ENCODE measurements around the gene FTO. TPM values are rescaled to one million over a fixed set of nuclear protein-coding genes. Genes with fewer than 3 reads are reported as not detected.

The FTO gene
- total RNA-seq, 1 donor from 2014 or later: 110 TPM

GRCh38 chr16:53664724-53665345 lies 39.1 kb upstream of the FTO start:
- Histone ChIP-seq H3K27me3 (no peaks in the 10 kb centered on the region), H3K36me3 (no peaks in the 10 kb centered on the region), H2AFZ (replicated peaks) (no peak overlapping the region), H3K27ac (no peak overlapping the region), H3K4me1 (no peaks in the 10 kb centered on the region), H3F3A (ENCODE audit: low read depth) (no peaks in the 10 kb centered on the region), H3K9ac (no peak overlapping the region), H4K20me1 (ENCODE audit: low read depth) (no peaks in the 10 kb centered on the region), H3K79me2 (ENCODE audit: low read depth) (no peaks in the 10 kb centered on the region), H3K4me3 (no peak overlapping the region), H3K9me3 (ENCODE audit: low read depth) (no peaks in the 10 kb centered on the region), H3K4me2 (no peak overlapping the region)
- H3K36me3 Mint-ChIP-seq: no peaks in the 10 kb centered on the region
- no peak for DNase-seq (ENCODE audit: low spot score)
- TF ChIP-seq EZH2phosphoT487 (IDR thresholded peaks at IDR 0.05): no peak
- H3K27ac Mint-ChIP-seq: no peak overlapping the region
- no peaks in the 10 kb centered on the region for H3K4me1 Mint-ChIP-seq
- no peaks in the 10 kb centered on the region for H3K9me3 Mint-ChIP-seq
- no peak overlapping the region for H3K4me3 Mint-ChIP-seq
- H3K27me3 Mint-ChIP-seq (ENCODE audit: insufficient read depth, low read depth): no peaks in the 10 kb centered on the region

GRCh38 chr16:53666786-53667415 lies 37.1 kb upstream of the FTO start:
- Histone ChIP-seq H2AFZ (replicated peaks) (no peak overlapping the region), H3F3A (ENCODE audit: low read depth) (no peaks in the 10 kb centered on the region), H3K27ac (no peak overlapping the region), H3K9ac (no peak overlapping the region), H4K20me1 (ENCODE audit: low read depth) (no peaks in the 10 kb centered on the region), H3K27me3 (no peaks in the 10 kb centered on the region), H3K9me3 (ENCODE audit: low read depth) (no peaks in the 10 kb centered on the region), H3K4me2 (no peak overlapping the region), H3K36me3 (no peaks in the 10 kb centered on the region), H3K4me3 (no peak overlapping the region), H3K4me1 (no peaks in the 10 kb centered on the region), H3K79me2 (ENCODE audit: low read depth) (no peaks in the 10 kb centered on the region)
- Mint-ChIP-seq H3K4me1 (no peaks in the 10 kb centered on the region), H3K4me3 (no peak overlapping the region), H3K36me3 (peaks cover 2% of the 10 kb centered on the region), H3K27ac (no peak overlapping the region), H3K27me3 (ENCODE audit: insufficient read depth, low read depth) (no peaks in the 10 kb centered on the region), H3K9me3 (no peaks in the 10 kb centered on the region)
- no peak for DNase-seq (ENCODE audit: low spot score)
- no peak for TF ChIP-seq CTCF (IDR thresholded peaks at IDR 0.05)
- TF ChIP-seq EZH2 (IDR thresholded peaks at IDR 0.05): no peak
- TF ChIP-seq EZH2phosphoT487 (IDR thresholded peaks at IDR 0.05): no peak

GRCh38 chr16:53668869-53669268 lies 35.1 kb upstream of the FTO start:
- Mint-ChIP-seq H3K27me3 (ENCODE audit: insufficient read depth, low read depth) (no peaks in the 10 kb centered on the region), H3K36me3 (peaks cover 2% of the 10 kb centered on the region), H3K4me1 (no peaks in the 10 kb centered on the region), H3K9me3 (no peaks in the 10 kb centered on the region), H3K27ac (no peak overlapping the region), H3K4me3 (no peak overlapping the region)
- no peak for DNase-seq (ENCODE audit: low spot score)
- H3K79me2 ChIP-seq (ENCODE audit: low read depth): no peaks in the 10 kb centered on the region
- H4K20me1 ChIP-seq (ENCODE audit: low read depth): no peaks in the 10 kb centered on the region
- H2AFZ ChIP-seq (replicated peaks): no peak overlapping the region
- no peaks in the 10 kb centered on the region for H3K36me3 ChIP-seq
- H3F3A ChIP-seq (ENCODE audit: low read depth): no peaks in the 10 kb centered on the region
- no peak overlapping the region for H3K27ac ChIP-seq
- H3K27me3 ChIP-seq: no peaks in the 10 kb centered on the region
- peaks cover 6% of the 10 kb centered on the region for H3K4me1 ChIP-seq
- no peaks in the 10 kb centered on the region for H3K9me3 ChIP-seq (ENCODE audit: low read depth)
- H3K9ac ChIP-seq: no peak overlapping the region
- H3K4me2 ChIP-seq: no peak overlapping the region
- TF ChIP-seq CTCF (IDR thresholded peaks at IDR 0.05): no peak
- no peak for TF ChIP-seq EZH2phosphoT487 (IDR thresholded peaks at IDR 0.05)
- no peak overlapping the region for H3K4me3 ChIP-seq

- Histone ChIP-seq H3K36me3 (no peaks in the 10 kb centered on the region), H3K9ac (no peak overlapping the region), H3K79me2 (ENCODE audit: low read depth) (no peaks in the 10 kb centered on the region), H3K27ac (no peak overlapping the region), H4K20me1 (ENCODE audit: low read depth) (no peaks in the 10 kb centered on the region), H3K4me3 (no peak overlapping the region), H3K9me3 (ENCODE audit: low read depth) (no peaks in the 10 kb centered on the region), H3K4me1 (peaks cover 6% of the 10 kb centered on the region), H3F3A (ENCODE audit: low read depth) (no peaks in the 10 kb centered on the region), H3K27me3 (no peaks in the 10 kb centered on the region), H2AFZ (replicated peaks) (no peak overlapping the region), H3K4me2 (no peak overlapping the region)
- TF ChIP-seq CTCF (IDR thresholded peaks at IDR 0.05) (no peak), EZH2 (IDR thresholded peaks at IDR 0.05) (no peak), EZH2phosphoT487 (IDR thresholded peaks at IDR 0.05) (no peak)
- Mint-ChIP-seq H3K36me3 (peaks cover 2% of the 10 kb centered on the region), H3K9me3 (no peaks in the 10 kb centered on the region), H3K27ac (no peak overlapping the region), H3K4me3 (no peak overlapping the region), H3K4me1 (no peaks in the 10 kb centered on the region), H3K27me3 (ENCODE audit: insufficient read depth, low read depth) (no peaks in the 10 kb centered on the region)
- no peak for DNase-seq (ENCODE audit: low spot score)
Observed at GRCh38 chr16:53672461-53672860, 31.5 kb upstream of the FTO start.
